Kasumi-1 (cell line): Measurements from ENCODE around the gene SLC7A11.

Experiments used
- DNase-seq, 2 experiments: peaks; one replicate each; lab custom pipeline; 2025; lab: John Stamatoyannopoulos, UW

Gene SLC7A11

DNA sequence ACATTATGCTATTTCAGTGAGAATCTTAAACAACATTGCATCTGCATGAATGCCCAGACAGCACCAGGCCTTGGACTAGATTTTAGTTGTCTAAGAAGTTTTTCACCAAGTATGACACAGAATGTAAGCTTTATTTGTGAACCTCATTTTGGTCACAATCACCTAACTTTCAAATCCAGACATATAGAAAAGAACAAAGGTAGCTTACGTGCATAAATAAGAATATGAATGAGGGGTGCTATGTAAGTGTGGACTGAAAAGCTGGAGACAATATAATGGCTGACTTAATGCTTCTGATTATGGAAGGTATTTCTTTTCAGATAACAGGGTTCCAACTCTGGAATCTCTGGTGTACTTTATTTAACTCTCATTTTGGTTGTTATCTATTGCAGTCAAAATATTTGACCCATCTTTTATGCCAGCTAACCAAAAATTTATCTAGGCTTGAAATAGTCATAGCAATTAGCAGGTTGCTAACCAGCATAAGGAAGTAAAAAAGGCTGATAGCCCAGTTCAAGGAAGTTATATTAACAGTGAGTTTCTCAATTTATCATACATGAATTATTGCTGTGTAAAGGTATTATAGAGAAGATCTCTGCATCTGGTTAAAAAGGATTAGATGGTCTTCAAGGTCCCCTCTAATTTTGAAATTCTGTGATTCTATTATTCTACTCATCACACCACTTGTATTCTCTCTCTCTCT is 36.5 kb downstream of the SLC7A11 start:
- peak in 1 of 2 experiments; percentile 9 for DNase-seq

DNA sequence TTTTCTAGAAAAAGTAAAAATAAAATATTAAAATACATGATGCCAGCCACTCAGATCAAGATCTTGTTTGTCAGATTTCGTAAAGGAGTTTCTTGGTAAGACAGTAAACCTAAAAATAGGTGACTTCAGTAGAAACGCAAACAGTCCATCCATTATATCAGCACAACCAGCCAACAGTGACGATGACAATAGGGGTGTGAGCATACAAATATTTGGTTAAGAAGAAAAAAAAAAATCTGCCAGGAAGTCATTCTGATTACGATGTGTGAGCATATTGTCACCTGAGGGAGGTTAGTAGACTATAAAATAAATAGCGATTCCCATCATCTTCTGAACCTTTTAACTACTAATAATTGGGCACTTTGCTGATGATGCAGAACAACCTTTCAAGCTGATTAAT is 37.6 kb downstream of the SLC7A11 start:
- DNase-seq, result no peak

GRCh38 chr4:138202686-138203085 is 39.5 kb downstream of the SLC7A11 start:
- no peak for DNase-seq

GRCh38 chr4:138200236-138200590 is 41.9 kb downstream of the SLC7A11 start:
- DNase-seq, result no peak

GRCh38 chr4:138199568-138200235 is 42.4 kb downstream of the SLC7A11 start:
- no peak for DNase-seq

- no peak for DNase-seq
Measured at GRCh38 chr4:138196153-138196552, 46.0 kb downstream of the SLC7A11 start.

GRCh38 chr4:138193963-138194362 is 48.2 kb downstream of the SLC7A11 start:
- no peak for DNase-seq

GRCh38 chr4:138192113-138192512 is 50.0 kb downstream of the SLC7A11 start:
- DNase-seq, result no peak

DNA sequence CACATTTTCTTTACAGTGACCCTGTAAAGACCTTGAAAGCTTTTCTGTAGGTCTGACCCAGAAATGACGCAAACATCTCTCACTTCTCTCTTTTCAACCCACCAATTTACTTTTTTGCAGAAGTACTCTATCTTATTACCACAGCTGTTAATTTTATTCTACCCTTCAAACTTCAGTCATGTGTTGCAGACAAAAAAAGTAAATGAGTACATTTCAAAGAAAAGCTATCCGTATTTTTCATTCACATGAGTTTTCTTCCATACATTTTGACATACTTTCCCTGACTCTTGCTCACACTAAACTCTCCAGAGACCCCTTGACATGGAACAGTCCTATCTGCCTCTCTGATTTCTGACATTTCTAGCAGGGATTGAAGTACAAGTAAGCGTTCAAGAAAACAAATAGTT is 51.7 kb downstream of the SLC7A11 start:
- peak; percentile 77 to 85 for DNase-seq

GRCh38 chr4:138189206-138189605 is 52.9 kb downstream of the SLC7A11 start:
- no peak for DNase-seq

DNA sequence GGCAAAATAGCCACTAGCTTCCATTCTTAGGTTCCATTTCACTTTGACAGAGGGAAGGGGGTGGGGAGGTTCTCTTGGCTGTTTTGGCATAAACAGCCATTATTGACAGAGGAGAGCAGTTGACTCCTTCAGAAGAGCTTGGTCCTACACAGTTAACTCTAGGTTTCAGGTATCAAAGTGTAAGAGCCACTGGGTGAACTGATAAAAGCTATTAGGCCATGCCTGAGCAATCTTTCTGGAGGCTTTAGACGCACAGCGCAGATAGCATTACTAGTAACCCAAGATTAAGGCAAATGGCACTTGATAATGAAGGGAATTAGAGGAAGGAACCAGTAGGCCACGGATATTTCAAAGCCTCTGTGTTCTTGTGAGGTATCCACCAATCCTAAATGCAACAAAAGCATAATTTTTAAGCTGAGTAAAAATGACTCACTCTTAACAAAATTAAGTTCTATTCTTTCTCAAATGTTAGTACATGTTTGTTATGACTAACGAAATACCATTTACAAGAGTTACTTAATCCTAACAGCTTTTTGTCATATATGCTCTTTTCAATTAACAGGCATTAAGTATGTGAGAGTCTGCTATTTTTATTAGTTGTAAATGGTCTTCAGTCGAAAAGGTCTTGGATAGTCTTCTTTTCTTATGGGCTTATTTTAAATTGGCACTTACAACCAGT is 53.6 kb downstream of the SLC7A11 start:
- DNase-seq, result no peak

- DNase-seq, result no peak
Measured at GRCh38 chr4:138185859-138186645, 56.1 kb downstream of the SLC7A11 start.

DNA sequence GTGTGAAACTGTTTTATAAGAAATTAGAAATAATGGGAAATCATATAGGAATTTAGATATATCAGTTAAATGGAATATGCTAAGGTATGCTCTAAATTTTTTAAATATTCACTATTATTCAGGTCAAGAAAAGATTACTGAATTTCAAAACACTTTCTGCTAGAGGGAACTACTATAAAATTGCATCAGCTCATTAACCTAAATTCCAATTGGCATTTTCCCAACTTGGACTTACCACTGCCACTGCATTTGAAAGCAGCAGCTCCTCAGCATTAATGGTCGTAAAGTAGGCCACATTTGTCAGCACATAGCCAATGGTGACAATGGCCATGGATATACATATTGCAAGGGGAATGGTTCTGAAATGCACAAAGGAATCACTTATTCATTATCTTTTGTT is 57.3 kb downstream of the SLC7A11 start:
- DNase-seq, result no peak

DNA sequence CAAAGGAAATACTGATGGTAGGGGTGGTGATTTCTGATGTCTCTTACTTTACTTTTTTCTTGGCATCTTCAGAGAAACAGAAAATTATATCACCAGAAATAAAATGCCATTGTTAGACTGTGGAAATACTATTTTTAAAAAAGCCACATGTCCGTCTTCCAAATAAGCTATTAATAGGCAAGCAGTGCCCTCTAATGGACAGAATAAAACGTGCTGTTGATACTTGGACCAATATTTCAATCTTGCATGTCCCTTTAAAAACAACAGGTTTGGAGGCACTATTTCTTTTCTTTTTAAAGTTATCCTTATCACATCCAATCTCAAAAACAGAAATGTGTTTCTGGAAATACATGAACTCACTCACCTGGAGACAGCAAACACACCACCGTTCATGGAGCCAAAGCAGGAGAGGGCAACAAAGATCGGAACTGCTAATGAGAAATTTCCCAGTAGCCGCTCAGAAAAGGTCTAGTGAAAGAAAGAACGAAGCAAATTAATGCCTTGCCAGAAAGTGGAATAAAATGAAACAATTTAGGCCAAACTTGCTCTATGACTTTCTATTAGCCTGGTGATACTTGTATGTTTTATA is 59.2 kb downstream of the SLC7A11 start:
- peak; percentile 63 to 78 for DNase-seq

DNA sequence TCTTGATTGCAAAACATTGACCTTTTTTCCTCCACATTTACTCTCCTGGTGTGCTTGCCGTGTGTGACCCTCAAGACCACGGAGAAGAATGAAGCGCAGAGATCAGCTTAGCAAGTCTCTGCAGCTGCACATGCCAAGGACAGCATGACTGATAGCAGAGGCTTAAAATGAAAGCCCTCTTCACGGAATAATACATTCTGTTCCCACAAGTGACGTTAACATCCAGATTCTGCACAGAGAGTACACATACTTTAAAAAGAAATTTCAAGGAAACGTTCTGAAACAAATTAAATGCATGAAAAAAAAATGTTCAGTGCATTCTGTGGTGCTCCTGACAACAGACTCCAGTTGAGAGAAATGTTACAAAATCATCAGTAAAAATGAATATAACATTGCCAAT is 60.9 kb downstream of the SLC7A11 start:
- no peak for DNase-seq

GRCh38 chr4:138178566-138178965 is 63.6 kb downstream of the SLC7A11 start:
- no peak for DNase-seq

DNA sequence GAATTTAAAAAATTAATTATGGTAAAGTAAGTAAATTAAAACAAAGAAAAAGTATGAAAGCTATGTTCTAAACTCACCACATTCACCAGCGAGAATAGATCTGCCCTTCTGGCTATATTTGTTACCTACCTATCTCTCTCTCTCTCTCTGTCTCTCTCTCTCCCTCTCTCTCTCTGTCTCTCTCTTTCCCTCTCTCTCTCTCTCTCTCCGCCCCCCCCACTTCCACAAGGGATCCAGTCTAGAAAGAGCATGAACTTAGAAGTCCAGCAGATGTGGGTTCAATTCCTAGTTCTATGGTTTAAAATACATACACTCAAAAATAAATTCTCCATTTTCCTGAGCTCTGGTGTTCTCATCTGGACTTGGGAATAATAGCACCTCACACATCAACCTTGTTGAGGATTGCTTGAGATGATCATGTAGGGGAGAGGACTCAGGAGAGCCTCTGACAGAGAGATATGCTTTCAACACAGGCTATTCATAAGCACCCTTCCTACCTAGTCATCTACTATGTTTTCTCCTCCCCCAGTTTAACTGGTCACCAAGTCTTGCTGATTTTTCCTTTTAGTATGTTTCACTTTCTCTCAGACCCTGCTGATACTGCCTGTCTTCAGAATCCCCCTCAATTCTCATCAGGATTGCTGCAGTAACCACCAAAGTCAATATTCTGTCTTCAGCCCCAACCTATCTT is 64.7 kb downstream of the SLC7A11 start:
- no peak for DNase-seq

- no peak for DNase-seq
Measured at GRCh38 chr4:138174981-138175794, 67.0 kb downstream of the SLC7A11 start.

DNA sequence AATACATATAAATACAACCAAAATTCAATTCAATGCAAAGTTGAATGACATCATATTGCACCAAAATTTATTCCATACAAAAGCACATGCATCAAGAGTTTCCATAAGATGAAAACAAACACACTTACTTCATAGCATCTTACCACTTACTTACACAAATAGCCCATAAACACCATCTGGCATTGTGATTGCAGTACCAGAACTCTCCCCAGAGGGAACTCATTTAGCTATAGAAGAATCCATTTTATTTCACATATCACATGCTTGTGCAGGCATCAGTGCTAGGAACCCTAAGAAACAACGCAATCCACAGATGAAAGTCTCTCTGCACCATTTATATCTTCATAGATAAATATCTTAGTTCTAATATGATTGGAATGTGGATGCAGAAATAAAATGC is 77.9 kb downstream of the SLC7A11 start:
- no peak for DNase-seq

GRCh38 chr4:138163171-138163570 is 79.0 kb downstream of the SLC7A11 start:
- no peak for DNase-seq

DNA sequence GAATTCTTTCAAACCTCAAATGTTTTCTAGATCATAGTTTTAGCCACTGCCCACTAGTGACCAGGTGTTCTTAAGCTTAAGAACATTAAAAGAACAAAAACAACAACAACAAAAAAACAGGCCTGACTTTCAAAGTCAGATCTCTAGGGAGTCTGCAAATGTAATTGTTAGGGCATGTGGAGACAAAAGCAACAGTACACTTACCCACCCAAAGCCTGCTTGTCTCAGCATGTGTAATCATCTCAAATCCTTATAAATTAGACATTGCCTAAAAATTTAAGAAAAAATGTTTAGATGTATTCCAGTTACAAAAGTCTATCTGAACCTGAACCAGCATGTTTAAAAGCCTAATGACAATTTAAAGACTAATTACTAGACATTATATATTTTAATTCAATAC is 79.9 kb downstream of the SLC7A11 start:
- DNase-seq, result no peak
